Measurements from ENCODE around the gene SCFD2.
"Not testable (repeated sequence)": the region's sequence is repeated elsewhere in the genome, so short reads cannot be mapped to it uniquely, and the experiment has no call there.

Gene SCFD2

DNA sequence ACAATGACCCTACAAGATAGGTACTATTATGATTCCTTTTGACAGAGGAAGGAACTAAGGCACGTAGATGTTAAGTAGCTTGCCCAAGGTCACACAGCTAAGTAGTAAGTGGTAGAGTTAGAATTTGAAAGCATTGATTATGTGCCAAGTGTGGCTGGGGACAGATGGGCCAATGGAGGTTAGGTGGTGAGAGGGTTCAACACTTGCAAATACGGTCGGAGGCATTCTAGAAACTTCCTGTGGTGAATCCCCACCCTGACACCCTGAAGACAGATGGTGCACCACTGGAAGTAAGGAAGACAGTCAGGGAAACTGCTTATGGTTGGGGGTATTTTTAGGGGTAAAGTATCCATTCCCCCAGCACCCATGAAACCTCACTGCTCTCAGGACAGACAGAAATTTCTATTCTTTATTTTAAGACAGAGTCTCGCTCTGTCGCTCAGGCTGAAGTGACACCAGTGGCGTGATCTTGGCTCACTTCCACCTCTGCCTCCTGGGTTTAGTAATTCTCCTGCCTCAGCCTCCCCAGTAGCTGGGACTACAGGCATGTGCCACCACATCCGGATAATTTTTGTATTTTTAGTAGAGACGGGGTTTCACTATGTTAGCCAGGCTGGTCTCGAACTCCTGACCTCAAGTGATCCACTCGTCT is 361.2 kb downstream of the SCFD2 start:
- no peak for DNase-seq

DNA sequence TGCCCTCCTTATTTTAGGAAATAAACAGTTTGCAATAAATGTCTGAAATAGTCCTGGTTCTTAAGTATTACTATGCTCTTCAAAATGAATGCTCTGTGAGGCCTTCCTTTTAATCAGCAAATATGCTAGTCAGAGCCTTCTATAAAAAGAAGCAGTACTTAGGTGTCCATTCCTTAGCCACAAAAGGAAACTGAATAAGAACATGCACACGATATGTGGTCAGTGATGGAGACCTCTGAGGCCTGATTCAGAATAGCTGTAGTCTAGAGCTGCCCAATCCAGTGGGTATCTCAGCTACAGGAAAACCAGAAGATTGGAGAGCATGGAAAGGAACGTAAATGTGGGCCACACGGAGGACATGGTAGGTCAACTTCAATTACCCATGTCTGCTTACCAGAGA is 361.9 kb downstream of the SCFD2 start:
- DNase-seq: no peak

- no peak for DNase-seq
Measured at GRCh38 chr4:53000560-53000959, 365.3 kb downstream of the SCFD2 start.

GRCh38 chr4:52999626-53000025 is 366.2 kb downstream of the SCFD2 start:
- no peak for DNase-seq

GRCh38 chr4:52998413-52998812 is 367.4 kb downstream of the SCFD2 start:
- no peak for DNase-seq

DNA sequence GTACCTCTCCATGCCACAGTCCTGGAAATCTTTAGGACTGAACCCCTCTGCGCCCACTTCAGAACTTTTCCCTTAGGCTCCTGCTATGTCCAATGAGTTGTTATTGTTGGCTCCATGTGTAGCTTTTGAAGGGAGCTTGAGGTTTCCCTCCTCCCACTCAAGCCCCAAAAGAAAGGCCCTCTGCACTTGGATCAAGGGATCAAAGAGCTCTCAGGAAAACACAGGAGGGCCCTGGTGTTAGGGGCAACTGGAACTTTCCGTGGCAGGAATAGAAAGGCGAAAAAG is 368.8 kb downstream of the SCFD2 start:
- no peak for DNase-seq

GRCh38 chr4:52996261-52997131 is 369.4 kb downstream of the SCFD2 start:
- DNase-seq: no peak

- DNase-seq: no peak
Measured at GRCh38 chr4:52995360-52996030, 370.4 kb downstream of the SCFD2 start.

DNA sequence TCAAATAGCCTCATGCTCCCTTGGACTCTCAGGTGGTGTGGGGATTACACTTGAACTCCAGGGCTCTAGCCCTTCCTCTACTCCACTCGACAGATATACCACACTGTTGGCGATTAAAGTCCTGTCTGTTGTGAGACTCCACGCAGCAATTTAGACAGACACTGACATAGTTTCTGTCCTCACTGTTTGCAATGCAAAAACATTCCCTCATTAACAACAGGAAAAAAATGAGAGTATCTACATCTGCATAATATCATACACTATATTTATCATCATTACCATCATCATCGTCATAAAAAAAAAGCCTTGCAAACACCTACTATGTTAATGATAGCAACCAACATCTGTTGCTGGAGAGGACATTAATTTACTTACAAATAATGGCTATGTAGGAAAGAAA is 371.3 kb downstream of the SCFD2 start:
- no peak for DNase-seq

DNA sequence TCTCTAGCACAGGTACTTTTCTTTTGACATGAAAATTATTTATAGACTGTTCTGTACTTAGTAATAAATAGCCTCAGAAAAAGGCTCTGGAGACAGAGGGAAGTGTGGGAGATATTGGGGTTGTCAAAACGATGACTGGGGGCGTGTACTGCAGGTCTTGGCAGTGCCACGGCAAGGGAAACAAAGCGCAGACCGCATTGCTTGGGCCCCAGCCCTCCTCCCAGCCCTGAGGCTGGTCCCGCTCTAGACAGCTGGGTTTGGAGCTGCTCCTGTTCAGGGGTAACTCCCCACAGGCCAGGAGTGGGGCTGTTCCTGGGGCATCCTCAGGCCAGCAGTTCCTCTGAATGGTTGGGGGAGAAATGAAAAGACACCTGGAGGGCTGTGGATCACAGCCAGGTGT is 372.1 kb downstream of the SCFD2 start:
- DNase-seq: no peak

DNA sequence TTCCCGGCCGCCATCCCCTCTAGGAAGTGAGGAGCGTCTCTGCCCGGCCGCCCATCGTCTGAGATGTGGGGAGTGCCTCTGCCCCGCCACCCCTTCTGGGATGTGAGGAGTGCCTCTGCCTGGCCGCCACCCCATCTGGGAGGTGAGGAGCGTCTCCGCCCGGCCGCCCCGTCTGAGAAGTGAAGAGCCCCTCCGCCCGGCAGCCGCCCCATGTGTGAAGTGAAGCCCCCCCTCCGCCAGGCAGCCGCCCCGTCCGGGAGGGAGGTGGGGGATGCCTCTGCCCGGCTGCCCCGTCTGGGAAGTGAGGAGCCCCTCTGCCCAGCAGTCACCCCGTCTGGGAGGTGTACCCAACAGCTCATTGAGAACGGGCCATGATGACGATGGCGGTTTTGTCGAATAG is 373.3 kb downstream of the SCFD2 start:
- DNase-seq: not testable (repeated sequence)

DNA sequence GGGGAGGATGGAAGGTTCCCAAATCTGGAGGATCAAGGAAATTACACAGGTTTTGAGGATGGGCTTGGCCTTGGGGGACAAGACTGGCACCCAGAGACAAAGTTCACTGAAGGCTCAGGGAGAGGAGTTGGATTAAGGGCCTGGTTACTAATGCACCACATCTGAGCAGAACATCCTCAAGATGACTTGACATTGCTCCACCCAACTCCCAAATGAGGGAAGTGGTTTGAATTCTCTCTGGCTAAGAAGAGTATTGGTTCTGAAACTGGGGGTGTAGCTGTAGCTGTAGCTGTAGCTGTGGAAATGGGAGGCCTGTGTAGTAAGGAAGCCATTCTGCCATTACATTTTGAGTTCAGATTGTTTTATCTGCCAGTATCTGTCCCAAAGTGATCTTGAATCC is 374.4 kb downstream of the SCFD2 start:
- DNase-seq: no peak

DNA sequence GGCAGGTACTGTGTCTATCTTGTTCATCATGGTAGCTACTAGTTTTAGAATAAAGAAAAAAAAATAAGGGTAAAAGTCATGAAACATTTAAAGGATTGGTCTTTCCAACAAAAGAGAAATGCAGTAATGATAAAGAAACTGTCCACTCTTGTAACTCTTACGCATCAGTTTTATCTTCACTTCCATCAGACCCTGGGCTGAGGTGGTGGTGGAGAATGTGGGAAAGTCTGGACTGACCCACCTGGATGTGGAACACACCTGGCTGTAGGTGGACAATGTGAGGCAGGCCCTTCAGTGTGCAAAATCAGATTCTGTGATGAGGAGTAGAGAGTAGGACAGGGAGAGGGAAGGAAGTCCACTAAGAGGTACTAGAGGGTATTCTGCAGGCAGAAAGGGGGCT is 375.2 kb downstream of the SCFD2 start:
- no peak for DNase-seq

- DNase-seq: no peak
Measured at GRCh38 chr4:52989865-52990264, 376.0 kb downstream of the SCFD2 start.

DNA sequence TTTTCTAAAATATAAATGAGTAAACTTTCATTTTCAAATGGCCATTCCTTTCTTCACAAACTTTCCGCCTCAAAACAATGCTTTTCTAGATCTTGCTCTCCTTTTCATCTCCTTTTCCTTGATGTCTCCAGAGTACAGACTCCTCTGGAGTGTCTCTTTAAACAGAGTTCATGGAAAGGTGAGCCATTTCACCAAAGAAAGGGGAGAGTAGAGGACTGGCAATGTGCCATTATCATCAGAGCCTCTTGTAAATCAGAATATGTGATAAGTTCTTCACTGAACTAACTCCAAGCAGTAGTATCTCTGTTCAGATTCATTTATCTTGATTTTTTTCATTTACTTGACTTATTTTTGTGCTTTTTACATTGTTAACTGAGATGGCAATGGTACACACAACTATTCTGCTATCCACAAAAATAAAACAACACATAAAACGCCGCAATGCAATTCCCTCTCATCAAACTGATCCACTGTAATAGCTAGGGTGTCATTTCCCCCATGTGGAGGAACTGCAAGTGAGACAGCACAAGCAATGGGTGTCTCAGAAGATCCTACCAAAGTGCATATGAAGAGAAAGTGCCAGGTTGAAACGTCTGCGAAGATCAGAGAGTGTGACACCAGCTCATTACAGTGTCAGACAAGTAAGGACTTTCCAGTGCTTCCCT is 378.3 kb downstream of the SCFD2 start:
- no peak for DNase-seq

GRCh38 chr4:52984462-52984881 is 381.4 kb downstream of the SCFD2 start:
- DNase-seq: no peak

DNA sequence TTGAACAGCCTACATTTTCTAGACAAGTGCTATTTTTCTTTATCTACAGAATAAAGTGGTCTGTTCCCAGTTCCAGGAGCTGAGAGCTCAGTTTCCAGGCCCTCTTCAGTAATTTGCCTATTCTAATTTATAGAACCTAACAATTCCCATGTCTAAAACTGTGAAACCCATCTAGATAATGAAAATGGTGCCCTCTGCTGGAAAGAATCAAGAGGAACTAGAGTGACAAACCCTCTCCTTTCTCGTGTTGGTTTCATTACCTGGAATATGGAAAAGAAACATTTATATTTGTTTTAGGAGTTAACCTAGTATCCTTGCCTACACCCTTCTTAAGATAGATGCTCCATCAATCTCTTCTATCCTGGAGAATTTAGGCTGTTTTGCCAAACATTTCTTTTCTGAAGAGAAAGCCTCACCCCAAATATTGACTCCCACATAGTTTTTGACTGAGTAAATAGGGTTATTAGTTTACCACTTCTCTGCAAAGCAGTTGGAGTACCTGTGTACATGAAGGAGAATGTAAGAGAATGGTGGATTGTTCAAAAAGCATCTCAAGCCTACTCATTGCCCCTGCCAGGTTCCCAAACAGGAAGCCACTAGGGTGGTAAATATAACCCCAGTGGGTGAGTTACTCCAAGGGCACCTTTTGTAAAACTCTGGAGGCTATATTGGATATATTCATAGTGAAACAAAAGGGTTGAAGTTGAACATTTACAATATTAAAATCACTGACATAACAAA is 382.1 kb downstream of the SCFD2 start:
- no peak for DNase-seq

GRCh38 chr4:52982946-52983340 is 382.9 kb downstream of the SCFD2 start:
- no peak for DNase-seq

DNA sequence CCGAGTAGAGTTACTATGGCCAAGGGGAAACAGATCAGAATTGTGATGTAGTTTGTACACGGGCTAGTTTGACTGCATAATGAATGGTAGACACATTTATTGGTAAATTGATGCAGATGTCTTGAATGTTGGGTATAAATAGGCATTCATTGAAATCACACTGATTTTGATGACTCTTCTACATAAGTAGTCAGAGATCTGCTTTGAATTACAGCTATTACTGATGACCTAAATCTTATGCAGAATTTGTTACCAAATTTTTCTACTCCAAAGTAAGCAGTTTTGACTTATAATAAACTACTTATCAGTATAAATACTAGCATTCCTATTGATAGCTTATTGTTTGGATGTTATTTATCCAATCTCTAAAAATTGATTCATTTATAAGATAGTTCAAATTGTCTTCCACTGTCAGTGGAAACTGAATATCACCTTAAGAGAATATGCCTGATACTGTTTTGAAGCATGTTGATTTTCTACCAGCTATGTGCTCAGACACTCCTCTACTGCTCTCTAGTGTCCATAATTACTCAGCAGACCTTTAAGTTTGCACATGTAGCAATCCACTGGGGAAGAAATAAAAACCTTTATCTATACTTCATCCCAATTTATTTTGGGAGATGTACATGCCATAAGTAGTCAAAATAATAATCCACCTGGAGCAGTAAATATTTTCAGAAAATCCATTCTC is 383.5 kb downstream of the SCFD2 start:
- DNase-seq: no peak

- no peak for DNase-seq
Measured at GRCh38 chr4:52979821-52980590, 385.9 kb downstream of the SCFD2 start.

DNA sequence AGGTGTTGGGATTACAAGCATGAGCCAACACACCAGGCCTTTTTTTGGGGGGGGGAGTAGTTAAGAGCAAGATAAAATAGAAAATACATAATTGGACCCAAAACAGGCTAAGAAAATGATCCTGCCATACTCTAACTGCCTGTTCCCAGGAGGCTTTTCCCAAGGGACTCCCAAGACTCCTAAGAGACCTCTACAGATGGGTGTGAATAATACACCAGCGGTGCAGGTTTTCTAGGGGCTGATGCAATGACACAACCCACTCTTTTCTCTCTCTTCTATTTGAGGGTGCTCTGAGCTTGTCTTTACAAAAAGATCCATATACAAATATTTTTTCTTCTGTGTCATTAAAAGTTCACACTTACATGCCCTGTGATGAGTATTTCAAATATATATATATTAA is 386.8 kb downstream of the SCFD2 start:
- DNase-seq: no peak

Data from CD4-positive, alpha-beta T cell treated with Interferon gamma for 1 hour (primary cell).